ENCODE data around the gene NNMT. TPM values are rescaled to one million over a fixed set of nuclear protein-coding genes. Genes with fewer than 3 reads are reported as not detected.

Gene NNMT
- total RNA-seq, 4 donors from 2014 or later: 712 to 1,460 (median 1,382) TPM

DNA sequence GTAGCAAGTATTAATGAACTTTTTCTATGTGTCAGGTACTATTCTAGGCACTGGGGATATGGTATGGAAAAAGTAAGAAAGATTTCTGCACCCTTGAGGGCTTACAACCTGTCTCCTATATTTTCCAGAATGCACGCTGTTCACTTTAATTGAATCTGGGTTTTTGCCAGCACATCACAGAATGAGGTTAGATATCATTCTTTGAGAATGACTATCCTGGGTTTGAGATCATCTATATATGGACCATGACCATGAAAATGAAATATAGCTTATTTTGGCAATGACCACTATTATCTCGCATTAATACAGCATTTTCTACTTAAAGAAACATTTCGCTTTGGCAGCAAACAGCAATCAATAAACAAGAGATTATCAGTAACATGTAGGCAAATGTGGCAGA, 57.2 kb downstream of the NNMT start:
- TF ChIP-seq CTCF (IDR thresholded peaks at IDR 0.05): no peak
- ATAC-seq (ENCODE audit: low FRiP score) (no peak), DNase-seq (ENCODE audit: low spot score) (no peak)

DNA sequence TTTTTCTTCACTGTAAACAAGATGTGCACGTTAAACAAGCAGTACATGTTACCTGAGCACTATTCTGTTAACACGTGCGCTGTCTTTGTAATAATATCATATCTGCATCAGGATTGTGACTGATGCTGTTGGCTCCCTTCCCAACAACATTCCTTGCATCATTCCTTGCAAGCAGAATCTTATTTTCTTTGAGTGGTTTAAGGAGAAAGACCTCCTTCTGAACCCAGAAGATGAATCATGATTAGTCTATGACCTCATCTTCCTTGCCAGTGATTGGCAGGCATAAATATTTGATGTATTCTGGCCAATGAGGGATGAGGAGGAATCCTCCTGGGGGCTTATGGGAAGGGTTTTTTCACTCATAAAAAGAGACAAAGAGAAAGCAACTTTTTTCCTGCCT, 57.9 kb downstream of the NNMT start:
- no peak for TF ChIP-seq CTCF (IDR thresholded peaks at IDR 0.05)
- DNase-seq (ENCODE audit: low spot score) (no peak), ATAC-seq (ENCODE audit: low FRiP score) (no peak)

DNA sequence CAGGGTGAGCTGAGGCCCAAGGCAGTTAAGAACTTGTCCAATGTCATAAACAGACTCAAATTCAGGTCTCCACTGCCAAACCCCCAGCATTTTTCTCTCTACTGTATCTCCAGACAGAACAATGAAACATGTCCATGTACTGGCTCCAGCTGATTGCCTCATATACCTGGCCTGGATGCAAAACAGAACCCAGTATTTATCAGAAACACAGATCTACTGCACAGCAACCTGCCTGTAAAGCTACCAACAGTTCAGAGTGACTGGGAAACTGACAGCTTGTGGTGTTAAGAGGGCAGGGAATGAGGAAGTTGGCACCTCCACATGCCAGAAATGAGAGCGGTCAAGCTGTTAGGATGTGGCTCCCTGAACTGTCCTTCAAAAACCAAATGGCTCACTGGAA, 62.5 kb downstream of the NNMT start:
- no peak for ATAC-seq (ENCODE audit: low FRiP score)
- no peak for TF ChIP-seq CTCF (IDR thresholded peaks at IDR 0.05)
- DNase-seq (ENCODE audit: low spot score): no peak

DNA sequence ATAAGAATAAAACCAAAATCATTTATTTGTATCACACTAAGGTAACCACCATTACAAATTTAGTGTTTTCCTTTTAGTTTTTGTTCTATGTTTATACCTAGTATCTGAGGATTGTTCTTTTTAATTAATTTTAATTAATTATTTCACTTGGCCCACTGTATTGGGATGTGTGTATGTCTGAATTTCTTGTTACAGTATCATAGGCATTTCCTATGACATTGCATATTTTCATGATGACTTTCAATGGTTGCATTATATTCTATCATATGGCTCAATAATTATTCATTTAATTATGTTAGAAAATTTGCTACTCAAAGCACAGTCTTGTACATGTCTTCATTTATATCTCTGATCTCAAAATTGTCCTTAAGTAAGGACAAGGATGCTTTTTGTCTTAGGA, 63.1 kb downstream of the NNMT start:
- DNase-seq (ENCODE audit: low spot score): no peak
- no peak for TF ChIP-seq CTCF (IDR thresholded peaks at IDR 0.05)
- no peak for ATAC-seq (ENCODE audit: low FRiP score)

DNA sequence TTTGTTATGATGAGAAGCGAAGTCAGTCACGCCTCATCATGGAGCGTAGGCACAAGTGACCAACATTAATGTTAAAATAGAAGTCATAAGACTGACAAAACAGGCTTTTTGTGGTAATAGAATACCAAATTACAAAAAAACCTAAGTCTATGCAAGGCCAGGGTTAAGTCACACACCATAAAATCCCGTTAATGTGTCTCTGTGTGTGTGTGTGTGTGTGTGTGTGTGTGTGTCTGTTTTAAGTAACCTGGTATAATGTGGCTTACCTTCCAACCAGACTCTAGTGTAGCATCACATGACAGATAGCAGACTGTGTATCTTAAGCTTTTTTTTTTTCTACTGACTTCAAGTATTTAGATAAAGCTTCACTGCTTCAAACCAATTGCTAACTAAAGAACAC, 66.1 kb downstream of the NNMT start:
- DNase-seq (ENCODE audit: low spot score) (no peak), ATAC-seq (ENCODE audit: low FRiP score) (no peak)
- no peak for TF ChIP-seq CTCF (IDR thresholded peaks at IDR 0.05)

DNA sequence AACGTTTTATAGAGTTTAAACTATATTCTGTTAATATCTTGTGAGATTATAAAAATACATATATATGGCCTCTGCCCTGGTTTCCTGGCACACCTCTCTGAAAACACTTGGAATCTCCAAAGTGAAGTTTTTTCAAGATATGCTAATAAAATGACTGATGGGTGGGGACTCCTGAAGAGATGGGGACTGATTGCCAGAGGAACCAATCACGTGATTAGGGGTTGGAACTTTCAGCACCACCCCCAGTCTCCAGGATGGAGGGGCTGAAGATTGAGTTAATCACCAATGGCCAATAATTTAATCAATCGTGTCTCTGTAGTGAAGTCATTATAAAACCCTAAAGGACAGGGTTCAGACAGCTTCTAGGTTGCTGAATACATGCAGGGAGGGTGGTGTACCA, 66.8 kb downstream of the NNMT start:
- TF ChIP-seq CTCF (IDR thresholded peaks at IDR 0.05): no peak
- no peak for DNase-seq (ENCODE audit: low spot score)
- no peak for ATAC-seq (ENCODE audit: low FRiP score)

Other genes starting within 250 kb of the NNMT start
- 100 to 1,000 TPM in 3 of 4 donors, 10 to 100 TPM in 1; 82.7 to 375 (median 189) TPM for gene ZBTB16, start 236.7 kb upstream of the NNMT start, total RNA-seq
- gene C11orf71, start 104.1 kb downstream of the NNMT start, total RNA-seq: 1 to 10 TPM; 4.8 to 9.8 (median 6.0) TPM
- 10 to 100 TPM; 21.4 to 33.3 (median 23.4) TPM for gene RBM7, start 104.3 kb downstream of the NNMT start, total RNA-seq
- 100 to 1,000 TPM in 3 of 4 donors, 10 to 100 TPM in 1; 87.3 to 154 (median 106) TPM for gene REXO2, start 143.1 kb downstream of the NNMT start, total RNA-seq